WTC11 (cell line): ENCODE results near the gene MAPT. TPM values are rescaled to one million over a fixed set of nuclear protein-coding genes. Genes with fewer than 3 reads are reported as not detected.

ENCODE experiments used
- ATAC-seq: fragments of 200-7000 bp; cut with Tn5 transposase; 2 replicates; pipeline ENCODE4 v1.10.0; 2021; ENCODE audit warnings: mild to moderate bottlenecking, moderate library complexity
- CTCF ChIA-PET: fragments of 300-600 bp; sonication (Branson Sonifier 250); formaldehyde crosslinking; loops from one replicate; lab custom pipeline; 2021; ENCODE audit warnings: antibody characterized with exemption; lab: Charles Lee
- POLR2A ChIA-PET: fragments of 350-600 bp; sonication (Branson Sonifier 250); formaldehyde crosslinking; loops from one replicate; lab custom pipeline; 2021; ENCODE audit warnings: antibody characterized with exemption; lab: Charles Lee
- DNase-seq: peaks from one replicate; pipeline ENCODE4 v3.0.0; 2021; ENCODE audit warnings: low spot score
- H3K27ac Mint-ChIP-seq: 2 replicates; pipeline ENCODE4 v1.8.0; 2021; ENCODE audit warnings: mixed read lengths
- H3K27me3 Mint-ChIP-seq: 2 replicates; pipeline ENCODE4 v1.8.0; 2021; ENCODE audit warnings: low read depth, mild to moderate bottlenecking, moderate library complexity, mixed read lengths
- H3K36me3 Mint-ChIP-seq: 2 replicates; pipeline ENCODE4 v1.8.0; 2021; ENCODE audit warnings: mixed read lengths
- H3K4me1 Mint-ChIP-seq: 2 replicates; pipeline ENCODE4 v1.8.0; 2022; ENCODE audit warnings: mixed read lengths
- H3K4me3 Mint-ChIP-seq: 2 replicates; pipeline ENCODE4 v1.8.0; 2021; ENCODE audit warnings: mild to moderate bottlenecking, moderate library complexity, mixed read lengths
- H3K9me3 Mint-ChIP-seq: 2 replicates; pipeline ENCODE4 v1.8.0; 2021; ENCODE audit warnings: mixed read lengths
- ESRRA ChIP-seq: sonication (generic); formaldehyde crosslinking; IDR thresholded peaks from 2 replicates; pipeline ENCODE4 v1.8.1; 2022; ENCODE audit warnings: mild to moderate bottlenecking, missing genetic modification reagents, borderline replicate concordance
- FOXK1 ChIP-seq: sonication (generic); formaldehyde crosslinking; IDR thresholded peaks from 2 replicates; pipeline ENCODE4 v1.8.0; 2022; ENCODE audit warnings: mild to moderate bottlenecking, moderate library complexity, missing genetic modification reagents
- GRHL2 ChIP-seq: fragments of 250-450 bp; sonication (Bioruptor Pico); IDR thresholded peaks from 2 replicates; pipeline ENCODE4 v1.8.0; 2022; ENCODE audit warnings: mild to moderate bottlenecking, moderate library complexity; ENCODE audit not compliant: insufficient replicate concordance, severe bottlenecking
- NR1H2 ChIP-seq: sonication (generic); formaldehyde crosslinking; IDR thresholded peaks from 2 replicates; pipeline ENCODE4 v1.9.0; 2021; ENCODE audit warnings: mild to moderate bottlenecking, moderate library complexity, missing genetic modification reagents
- RELA ChIP-seq: sonication (generic); formaldehyde crosslinking; IDR thresholded peaks from 2 replicates; pipeline ENCODE4 v1.8.1; 2022; ENCODE audit warnings: missing genetic modification reagents, mild to moderate bottlenecking, borderline replicate concordance
- TEAD1 ChIP-seq: sonication (generic); formaldehyde crosslinking; IDR thresholded peaks from 2 replicates; pipeline ENCODE4 v1.8.0; 2022; ENCODE audit warnings: mild to moderate bottlenecking, missing genetic modification reagents
- ZNF121 ChIP-seq: sonication (generic); formaldehyde crosslinking; IDR thresholded peaks from 2 replicates; pipeline ENCODE4 v1.8.0; 2023; ENCODE audit warnings: missing genetic modification reagents
- ZNF263 ChIP-seq: sonication (generic); formaldehyde crosslinking; IDR thresholded peaks from 2 replicates; pipeline ENCODE4 v1.8.1; 2022; ENCODE audit warnings: low read depth, mild to moderate bottlenecking, moderate library complexity, missing genetic modification reagents
- ZNF396 ChIP-seq: fragments of 250-450 bp; sonication (Bioruptor Pico); IDR thresholded peaks from 2 replicates; pipeline ENCODE4 v1.8.0; 2021; ENCODE audit warnings: mild to moderate bottlenecking, moderate library complexity, borderline replicate concordance
- ZNF512 ChIP-seq: sonication (generic); formaldehyde crosslinking; IDR thresholded peaks from 2 replicates; pipeline ENCODE4 v1.8.1; 2022; ENCODE audit warnings: missing genetic modification reagents, borderline replicate concordance
- total RNA-seq: library from RNA; stranded (reverse); gene quantifications from 3 replicates; pipeline ENCODE4 v1.2.3, GENCODE V29; 2021
- TF ChIP-seq, protein P1 (sequence below): sonication (generic); formaldehyde crosslinking; IDR thresholded peaks from 2 replicates; pipeline ENCODE4 v1.8.0; 2023; ENCODE audit warnings: missing genetic modification reagents, mild to moderate bottlenecking, borderline replicate concordance
- TF ChIP-seq, protein P2 (sequence below): fragments of 200-600 bp; IDR thresholded peaks from 2 replicates; pipeline ENCODE4 v1.8.0; 2022; ENCODE audit warnings: antibody characterized with exemption
- TF ChIP-seq, protein P3 (sequence below): fragments of 250-450 bp; sonication (Bioruptor Pico); IDR thresholded peaks from 2 replicates; pipeline ENCODE4 v1.9.0; 2021; ENCODE audit warnings: moderate library complexity, mild to moderate bottlenecking, inconsistent platforms, borderline replicate concordance
- TF ChIP-seq, protein P4 (sequence below): sonication (generic); formaldehyde crosslinking; IDR thresholded peaks from 2 replicates; pipeline ENCODE4 v1.8.1; 2023; ENCODE audit warnings: mild to moderate bottlenecking, missing genetic modification reagents, borderline replicate concordance

MAPT gene
- total RNA-seq, 1 experiment from 2014 or later, result 2.2 TPM

DNA sequence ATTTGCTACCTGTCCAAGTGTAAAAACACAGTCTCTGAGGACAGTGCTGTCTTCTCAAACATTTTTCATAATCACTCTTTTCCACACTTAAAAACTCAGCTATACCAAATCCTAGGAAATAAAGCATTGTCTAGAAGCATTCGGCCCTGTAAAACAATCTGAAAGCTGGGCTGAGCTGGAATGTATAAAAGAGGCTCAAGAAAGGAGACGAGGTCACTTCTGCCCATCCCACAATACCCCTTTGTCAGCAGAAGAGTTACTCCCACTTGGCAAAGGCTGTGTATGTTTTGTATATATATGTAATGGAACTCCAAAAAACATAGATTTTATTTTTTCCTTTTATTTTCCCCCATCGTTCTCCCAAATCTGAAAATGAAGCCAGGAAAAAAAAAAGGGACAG, 148.6 kb downstream of the MAPT start (continued):
- no peak for TF ChIP-seq ZNF263 (CRISPR knock-in tag)
- no peak for TF ChIP-seq ESRRA (CRISPR knock-in tag)
- no peak for TF ChIP-seq TEAD1 (CRISPR knock-in tag)
- TF ChIP-seq GRHL2 (CRISPR knock-in tag), result no peak
- no peak for TF ChIP-seq RELA (CRISPR knock-in tag)
- no peak for TF ChIP-seq FOXK1

GRCh38 chr17:46043606-46044005, 149.3 kb downstream of the MAPT start:
- Mint-ChIP-seq H3K4me1 (peaks cover 11% of the 10 kb centered on the region), H3K27me3 (no peaks in the 10 kb centered on the region), H3K9me3 (no peaks in the 10 kb centered on the region), H3K27ac (peak overlapping the region; percentile 70), H3K4me3 (no peak overlapping the region), H3K36me3 (peaks cover 58% of the 10 kb centered on the region)
- ATAC-seq (no peak), DNase-seq (no peak)
- POLR2A ChIA-PET, result interaction anchor here (0.7 to 0.9 kb wide), 2 partner anchors 15 to 672 kb away, joined by 3 to 4 read pairs; no protein-coding TSS in a partner anchor
- TF ChIP-seq, protein P1, sequence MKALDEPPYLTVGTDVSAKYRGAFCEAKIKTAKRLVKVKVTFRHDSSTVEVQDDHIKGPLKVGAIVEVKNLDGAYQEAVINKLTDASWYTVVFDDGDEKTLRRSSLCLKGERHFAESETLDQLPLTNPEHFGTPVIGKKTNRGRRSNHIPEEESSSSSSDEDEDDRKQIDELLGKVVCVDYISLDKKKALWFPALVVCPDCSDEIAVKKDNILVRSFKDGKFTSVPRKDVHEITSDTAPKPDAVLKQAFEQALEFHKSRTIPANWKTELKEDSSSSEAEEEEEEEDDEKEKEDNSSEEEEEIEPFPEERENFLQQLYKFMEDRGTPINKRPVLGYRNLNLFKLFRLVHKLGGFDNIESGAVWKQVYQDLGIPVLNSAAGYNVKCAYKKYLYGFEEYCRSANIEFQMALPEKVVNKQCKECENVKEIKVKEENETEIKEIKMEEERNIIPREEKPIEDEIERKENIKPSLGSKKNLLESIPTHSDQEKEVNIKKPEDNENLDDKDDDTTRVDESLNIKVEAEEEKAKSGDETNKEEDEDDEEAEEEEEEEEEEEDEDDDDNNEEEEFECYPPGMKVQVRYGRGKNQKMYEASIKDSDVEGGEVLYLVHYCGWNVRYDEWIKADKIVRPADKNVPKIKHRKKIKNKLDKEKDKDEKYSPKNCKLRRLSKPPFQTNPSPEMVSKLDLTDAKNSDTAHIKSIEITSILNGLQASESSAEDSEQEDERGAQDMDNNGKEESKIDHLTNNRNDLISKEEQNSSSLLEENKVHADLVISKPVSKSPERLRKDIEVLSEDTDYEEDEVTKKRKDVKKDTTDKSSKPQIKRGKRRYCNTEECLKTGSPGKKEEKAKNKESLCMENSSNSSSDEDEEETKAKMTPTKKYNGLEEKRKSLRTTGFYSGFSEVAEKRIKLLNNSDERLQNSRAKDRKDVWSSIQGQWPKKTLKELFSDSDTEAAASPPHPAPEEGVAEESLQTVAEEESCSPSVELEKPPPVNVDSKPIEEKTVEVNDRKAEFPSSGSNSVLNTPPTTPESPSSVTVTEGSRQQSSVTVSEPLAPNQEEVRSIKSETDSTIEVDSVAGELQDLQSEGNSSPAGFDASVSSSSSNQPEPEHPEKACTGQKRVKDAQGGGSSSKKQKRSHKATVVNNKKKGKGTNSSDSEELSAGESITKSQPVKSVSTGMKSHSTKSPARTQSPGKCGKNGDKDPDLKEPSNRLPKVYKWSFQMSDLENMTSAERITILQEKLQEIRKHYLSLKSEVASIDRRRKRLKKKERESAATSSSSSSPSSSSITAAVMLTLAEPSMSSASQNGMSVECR (CRISPR knock-in tag), result no peak
- CTCF ChIA-PET, result interaction anchor here (0.6 to 2.6 kb wide), 30 partner anchors 9 to 189 kb away, joined by 3 to 40 read pairs (median 6); partner anchors contain the start of gene KANSL1

- TF ChIP-seq ZNF512 (CRISPR knock-in tag), result no peak
- TF ChIP-seq, protein P2, sequence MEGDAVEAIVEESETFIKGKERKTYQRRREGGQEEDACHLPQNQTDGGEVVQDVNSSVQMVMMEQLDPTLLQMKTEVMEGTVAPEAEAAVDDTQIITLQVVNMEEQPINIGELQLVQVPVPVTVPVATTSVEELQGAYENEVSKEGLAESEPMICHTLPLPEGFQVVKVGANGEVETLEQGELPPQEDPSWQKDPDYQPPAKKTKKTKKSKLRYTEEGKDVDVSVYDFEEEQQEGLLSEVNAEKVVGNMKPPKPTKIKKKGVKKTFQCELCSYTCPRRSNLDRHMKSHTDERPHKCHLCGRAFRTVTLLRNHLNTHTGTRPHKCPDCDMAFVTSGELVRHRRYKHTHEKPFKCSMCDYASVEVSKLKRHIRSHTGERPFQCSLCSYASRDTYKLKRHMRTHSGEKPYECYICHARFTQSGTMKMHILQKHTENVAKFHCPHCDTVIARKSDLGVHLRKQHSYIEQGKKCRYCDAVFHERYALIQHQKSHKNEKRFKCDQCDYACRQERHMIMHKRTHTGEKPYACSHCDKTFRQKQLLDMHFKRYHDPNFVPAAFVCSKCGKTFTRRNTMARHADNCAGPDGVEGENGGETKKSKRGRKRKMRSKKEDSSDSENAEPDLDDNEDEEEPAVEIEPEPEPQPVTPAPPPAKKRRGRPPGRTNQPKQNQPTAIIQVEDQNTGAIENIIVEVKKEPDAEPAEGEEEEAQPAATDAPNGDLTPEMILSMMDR, result peak; percentile 24; the same call in 1 of the 2 replicates
- TF ChIP-seq, all 79 proteins: peak for 1
- Mint-ChIP-seq H3K9me3 (no peaks in the 10 kb centered on the region), H3K36me3 (peaks cover 56% of the 10 kb centered on the region), H3K27ac (peak overlapping the region; percentile 84), H3K4me3 (no peak overlapping the region), H3K4me1 (peaks cover 11% of the 10 kb centered on the region), H3K27me3 (no peaks in the 10 kb centered on the region)
- ATAC-seq (peak; percentile 87), DNase-seq (peak; percentile 56)
- ChIA-PET CTCF (interaction anchor here (0.6 to 2.6 kb wide), 36 partner anchors 10 to 933 kb away, joined by 3 to 40 read pairs (median 6); partner anchors contain the start of gene KANSL1), POLR2A (interaction anchor here (0.7 to 1.0 kb wide), 4 partner anchors 15 to 671 kb away, joined by 3 to 4 read pairs (median 3); partner anchors contain the start of gene KANSL1)
Observed at GRCh38 chr17:46044286-46044928, 150.1 kb downstream of the MAPT start.

DNA sequence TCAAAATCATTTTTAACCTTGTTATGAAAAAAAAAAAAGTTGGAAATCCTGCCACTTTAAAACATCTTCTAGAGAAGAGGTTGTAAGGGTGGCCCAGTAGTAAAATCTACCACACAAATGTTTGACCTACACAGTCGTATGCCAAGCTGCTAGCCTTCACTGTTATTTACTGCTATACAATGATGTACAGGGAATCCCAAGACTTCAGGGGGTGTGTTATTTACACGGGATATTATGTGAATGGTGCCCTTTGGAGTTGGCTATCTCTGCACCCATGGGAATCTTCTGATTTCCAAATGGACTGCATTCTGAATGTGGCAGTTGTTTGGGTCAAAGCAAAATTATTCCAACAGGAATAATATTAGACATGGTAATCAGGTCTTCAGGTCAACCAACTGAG, 150.6 kb downstream of the MAPT start:
- peak overlapping the region; percentile 84 for H3K27ac Mint-ChIP-seq
- ChIA-PET POLR2A (interaction anchor here (0.9 to 1.0 kb wide), 2 partner anchors 37 to 148 kb away, joined by 3 read pairs; partner anchors contain the start of gene KANSL1), CTCF (interaction anchor here (0.6 to 2.6 kb wide), 28 partner anchors 9 to 933 kb away, joined by 3 to 40 read pairs (median 6); partner anchors contain the start of gene KANSL1)
- no peaks in the 10 kb centered on the region for H3K27me3 Mint-ChIP-seq
- peaks cover 11% of the 10 kb centered on the region for H3K4me1 Mint-ChIP-seq
- no peak overlapping the region for H3K4me3 Mint-ChIP-seq
- ATAC-seq, result no peak
- peaks cover 56% of the 10 kb centered on the region for H3K36me3 Mint-ChIP-seq
- H3K9me3 Mint-ChIP-seq, result no peaks in the 10 kb centered on the region
- DNase-seq, result no peak
- TF ChIP-seq, protein P3, sequence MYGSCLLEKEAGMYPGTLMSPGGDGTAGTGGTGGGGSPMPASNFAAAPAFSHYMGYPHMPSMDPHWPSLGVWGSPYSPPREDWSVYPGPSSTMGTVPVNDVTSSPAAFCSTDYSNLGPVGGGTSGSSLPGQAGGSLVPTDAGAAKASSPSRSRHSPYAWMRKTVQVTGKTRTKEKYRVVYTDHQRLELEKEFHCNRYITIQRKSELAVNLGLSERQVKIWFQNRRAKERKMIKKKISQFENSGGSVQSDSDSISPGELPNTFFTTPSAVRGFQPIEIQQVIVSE, result no peak
- TF ChIP-seq ZNF396 (CRISPR knock-in tag) (no peak), ZNF121 (no peak), NR1H2 (CRISPR knock-in tag) (no peak)
- TF ChIP-seq, protein P4, sequence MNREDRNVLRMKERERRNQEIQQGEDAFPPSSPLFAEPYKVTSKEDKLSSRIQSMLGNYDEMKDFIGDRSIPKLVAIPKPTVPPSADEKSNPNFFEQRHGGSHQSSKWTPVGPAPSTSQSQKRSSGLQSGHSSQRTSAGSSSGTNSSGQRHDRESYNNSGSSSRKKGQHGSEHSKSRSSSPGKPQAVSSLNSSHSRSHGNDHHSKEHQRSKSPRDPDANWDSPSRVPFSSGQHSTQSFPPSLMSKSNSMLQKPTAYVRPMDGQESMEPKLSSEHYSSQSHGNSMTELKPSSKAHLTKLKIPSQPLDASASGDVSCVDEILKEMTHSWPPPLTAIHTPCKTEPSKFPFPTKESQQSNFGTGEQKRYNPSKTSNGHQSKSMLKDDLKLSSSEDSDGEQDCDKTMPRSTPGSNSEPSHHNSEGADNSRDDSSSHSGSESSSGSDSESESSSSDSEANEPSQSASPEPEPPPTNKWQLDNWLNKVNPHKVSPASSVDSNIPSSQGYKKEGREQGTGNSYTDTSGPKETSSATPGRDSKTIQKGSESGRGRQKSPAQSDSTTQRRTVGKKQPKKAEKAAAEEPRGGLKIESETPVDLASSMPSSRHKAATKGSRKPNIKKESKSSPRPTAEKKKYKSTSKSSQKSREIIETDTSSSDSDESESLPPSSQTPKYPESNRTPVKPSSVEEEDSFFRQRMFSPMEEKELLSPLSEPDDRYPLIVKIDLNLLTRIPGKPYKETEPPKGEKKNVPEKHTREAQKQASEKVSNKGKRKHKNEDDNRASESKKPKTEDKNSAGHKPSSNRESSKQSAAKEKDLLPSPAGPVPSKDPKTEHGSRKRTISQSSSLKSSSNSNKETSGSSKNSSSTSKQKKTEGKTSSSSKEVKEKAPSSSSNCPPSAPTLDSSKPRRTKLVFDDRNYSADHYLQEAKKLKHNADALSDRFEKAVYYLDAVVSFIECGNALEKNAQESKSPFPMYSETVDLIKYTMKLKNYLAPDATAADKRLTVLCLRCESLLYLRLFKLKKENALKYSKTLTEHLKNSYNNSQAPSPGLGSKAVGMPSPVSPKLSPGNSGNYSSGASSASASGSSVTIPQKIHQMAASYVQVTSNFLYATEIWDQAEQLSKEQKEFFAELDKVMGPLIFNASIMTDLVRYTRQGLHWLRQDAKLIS, result no peak
- TF ChIP-seq, all 79 proteins: peak for 0
